ENCODE results near the gene DCUN1D3.

- TF ChIP-seq TSHZ2 (CRISPR knock-in tag; IDR thresholded peaks at IDR 0.05) (no peak), PATZ1 (CRISPR knock-in tag; IDR thresholded peaks at IDR 0.05; ENCODE audit: borderline replicate concordance) (no peak), ZNF8 (CRISPR knock-in tag; IDR thresholded peaks at IDR 0.05) (no peak), ZFP30 (CRISPR knock-in tag; IDR thresholded peaks at IDR 0.05) (no peak), CREB5 (CRISPR knock-in tag; IDR thresholded peaks at IDR 0.05; ENCODE audit: low read depth) (no peak), ARNTL (CRISPR knock-in tag; IDR thresholded peaks at IDR 0.05; ENCODE audit: borderline replicate concordance, low read depth) (no peak), ZC3H10 (CRISPR knock-in tag; IDR thresholded peaks at IDR 0.05) (no peak), BACH2 (CRISPR knock-in tag; IDR thresholded peaks at IDR 0.05; ENCODE audit: borderline replicate concordance) (no peak), PPARA (CRISPR knock-in tag; IDR thresholded peaks at IDR 0.05; ENCODE audit: borderline replicate concordance) (no peak), TCF4 (CRISPR knock-in tag; IDR thresholded peaks at IDR 0.05; ENCODE audit: borderline replicate concordance) (no peak), ZNF70 (CRISPR knock-in tag; IDR thresholded peaks at IDR 0.05) (no peak), POU6F1 (CRISPR knock-in tag; IDR thresholded peaks at IDR 0.05; ENCODE audit: borderline replicate concordance, low read depth) (no peak), ZFP3 (CRISPR knock-in tag; IDR thresholded peaks at IDR 0.05) (no peak)
These were observed 13.0 kb downstream of the DCUN1D3 start for GRCh38 chr16:20887207-20887606.

All from SK-N-SH treated with all-trans-retinoic acid at 6 μM for 48 hours (cell line).